ENCODE results near the gene IFI16. TPM values are rescaled to one million over a fixed set of nuclear protein-coding genes. Genes with fewer than 3 reads are reported as not detected.

Gene IFI16
- total and polyA plus RNA-seq, 3 donors from 2014 or later = 34.3 to 39.8 (median 35.7) TPM

DNA sequence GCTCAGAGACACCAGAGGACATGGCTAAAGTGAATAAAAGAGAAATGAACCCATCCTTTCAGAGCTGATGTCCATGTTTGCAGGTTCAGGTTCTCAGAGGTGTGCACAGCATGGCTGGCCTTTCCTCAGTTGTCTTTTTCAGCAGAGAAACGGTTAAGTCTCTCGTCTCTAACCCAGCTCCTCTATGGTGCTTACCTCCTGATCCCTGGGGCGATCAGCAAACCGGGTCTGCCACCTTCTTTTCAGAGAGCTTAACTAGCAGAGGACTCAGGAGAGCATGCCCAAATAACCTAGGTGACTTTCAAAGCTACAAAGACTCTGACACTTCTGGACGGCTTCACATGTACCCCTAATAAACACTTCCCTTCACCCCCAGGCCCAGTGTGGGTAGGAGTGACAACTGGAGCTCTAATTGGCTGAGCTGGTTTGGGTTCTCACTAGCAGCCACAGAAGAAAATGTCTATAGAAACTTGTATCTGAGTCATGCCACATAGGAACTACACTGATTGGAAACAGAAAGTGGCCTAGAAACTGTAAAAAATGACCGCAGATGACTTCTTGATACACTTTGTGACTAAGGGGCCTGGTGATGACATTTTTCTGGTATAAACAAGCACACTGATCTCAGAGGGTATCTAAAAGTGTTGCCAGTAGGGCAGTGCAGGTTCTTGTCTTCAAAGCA is 66.9 kb downstream of the IFI16 start, which contains the start of gene AIM2:
Gene AIM2, minus strand, starts transcription at position 329 of the 682 bp plus-strand sequence. CDS start 3,267 bp downstream, outside the sequence.
- WGBS, 2 donors = 79 to 81% methylated on average over 6 of the region's 6 CpGs
- Histone ChIP-seq H3K27me3 (no peaks in the 10 kb centered on the region), H3K4me1 (no peaks in the 10 kb centered on the region), H3K27ac (no peak within 1 kb of the TSS), H3K36me3 (ENCODE audit: low read depth, missing control alignments) (no peaks in the 10 kb centered on the region), H3K4me3 (no peak within 1 kb of the TSS), H3K9me3 (no peaks in the 10 kb centered on the region)
- intact Hi-C loops (cut with DNase I; ENCODE audit: low total_unique reads) = no loop called here
- TF ChIP-seq, protein P1, sequence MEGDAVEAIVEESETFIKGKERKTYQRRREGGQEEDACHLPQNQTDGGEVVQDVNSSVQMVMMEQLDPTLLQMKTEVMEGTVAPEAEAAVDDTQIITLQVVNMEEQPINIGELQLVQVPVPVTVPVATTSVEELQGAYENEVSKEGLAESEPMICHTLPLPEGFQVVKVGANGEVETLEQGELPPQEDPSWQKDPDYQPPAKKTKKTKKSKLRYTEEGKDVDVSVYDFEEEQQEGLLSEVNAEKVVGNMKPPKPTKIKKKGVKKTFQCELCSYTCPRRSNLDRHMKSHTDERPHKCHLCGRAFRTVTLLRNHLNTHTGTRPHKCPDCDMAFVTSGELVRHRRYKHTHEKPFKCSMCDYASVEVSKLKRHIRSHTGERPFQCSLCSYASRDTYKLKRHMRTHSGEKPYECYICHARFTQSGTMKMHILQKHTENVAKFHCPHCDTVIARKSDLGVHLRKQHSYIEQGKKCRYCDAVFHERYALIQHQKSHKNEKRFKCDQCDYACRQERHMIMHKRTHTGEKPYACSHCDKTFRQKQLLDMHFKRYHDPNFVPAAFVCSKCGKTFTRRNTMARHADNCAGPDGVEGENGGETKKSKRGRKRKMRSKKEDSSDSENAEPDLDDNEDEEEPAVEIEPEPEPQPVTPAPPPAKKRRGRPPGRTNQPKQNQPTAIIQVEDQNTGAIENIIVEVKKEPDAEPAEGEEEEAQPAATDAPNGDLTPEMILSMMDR (IDR thresholded peaks at IDR 0.05) = no peak
- TF ChIP-seq POLR2A (IDR thresholded peaks at IDR 0.05) = no peak
- DNase-seq = no peak

DNA sequence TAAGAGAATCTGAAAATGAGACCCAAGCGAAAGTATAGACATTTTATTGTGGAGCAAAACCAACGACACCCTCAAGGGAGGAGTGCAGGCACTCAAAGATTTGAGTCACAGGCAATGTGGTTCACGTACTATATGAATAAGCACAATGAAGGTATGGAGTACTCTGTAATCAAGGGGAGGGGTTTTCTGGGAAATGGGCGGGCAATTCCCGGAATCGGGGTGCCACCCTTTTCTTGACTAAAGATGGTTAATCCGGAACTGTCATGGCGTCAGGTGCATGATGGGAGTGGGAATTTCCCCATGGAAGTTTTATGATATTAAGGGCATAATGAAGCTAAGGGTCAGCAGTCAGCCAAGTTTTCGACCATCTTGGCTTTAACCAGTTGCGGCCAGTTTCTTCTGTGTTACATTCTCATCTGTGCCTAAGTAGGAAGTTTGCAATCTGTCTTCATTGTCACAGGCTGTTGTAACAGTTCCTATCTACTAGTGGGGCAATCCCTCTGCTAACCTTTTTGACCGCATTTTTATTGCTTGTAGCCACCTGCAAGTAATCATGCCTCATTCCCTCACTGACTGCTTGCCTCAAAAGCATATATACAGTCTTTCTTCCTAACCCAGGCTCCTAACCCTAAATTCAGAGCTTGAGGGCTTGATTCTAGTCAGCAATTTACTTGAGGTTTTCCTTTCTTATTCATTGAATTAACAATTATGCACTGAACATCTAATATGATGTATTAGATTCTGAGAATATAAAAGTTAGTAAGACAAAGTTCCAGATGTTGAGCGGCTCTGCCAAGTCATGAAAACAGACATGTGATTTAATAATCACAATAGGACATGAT is 67.6 kb downstream of the IFI16 start:
- 86 to 87% methylated on average over 12 of the region's 12 CpGs for WGBS, 2 donors
- H3K27ac ChIP-seq = no peak overlapping the region
- no peaks in the 10 kb centered on the region for H3K36me3 ChIP-seq (ENCODE audit: low read depth, missing control alignments)
- TF ChIP-seq POLR2A (IDR thresholded peaks at IDR 0.05) = no peak
- TF ChIP-seq, protein P1 (IDR thresholded peaks at IDR 0.05) = no peak
- DNase-seq = no peak
- H3K9me3 ChIP-seq = no peaks in the 10 kb centered on the region
- no peak overlapping the region for H3K4me3 ChIP-seq
- intact Hi-C loops (cut with DNase I; ENCODE audit: low total_unique reads) = no loop called here
- H3K27me3 ChIP-seq = no peaks in the 10 kb centered on the region
- no peaks in the 10 kb centered on the region for H3K4me1 ChIP-seq

DNA sequence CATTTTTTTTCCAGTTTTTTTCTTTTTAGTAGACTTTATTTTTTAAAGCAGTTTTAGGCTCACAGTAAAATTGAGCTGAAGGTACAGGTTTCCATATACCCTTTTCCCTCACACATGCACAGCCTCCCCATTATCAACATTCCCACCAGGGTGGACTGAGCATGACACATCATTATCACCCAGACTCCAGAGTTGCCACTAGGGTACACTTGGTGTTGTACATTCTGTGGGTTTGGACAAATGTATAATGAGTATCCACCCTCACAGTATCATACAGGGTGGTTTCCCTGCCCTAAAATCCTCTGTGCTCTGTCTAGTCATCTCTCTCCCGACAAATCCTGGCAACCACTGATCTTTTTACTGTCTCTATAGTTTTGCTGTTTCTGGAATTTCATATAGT is 69.8 kb downstream of the IFI16 start:
- Histone ChIP-seq H3K4me3 (no peak overlapping the region), H3K9me3 (no peaks in the 10 kb centered on the region), H3K36me3 (ENCODE audit: low read depth, missing control alignments) (no peaks in the 10 kb centered on the region), H3K27me3 (no peaks in the 10 kb centered on the region), H3K27ac (no peak overlapping the region), H3K4me1 (no peaks in the 10 kb centered on the region)
- TF ChIP-seq, protein P1 (IDR thresholded peaks at IDR 0.05) = no peak
- TF ChIP-seq POLR2A (IDR thresholded peaks at IDR 0.05) = no peak
- no peak for DNase-seq
- intact Hi-C loops (cut with DNase I; ENCODE audit: low total_unique reads) = no loop called here
- 77 to 89% methylated on average over 1 of the region's 1 CpG for WGBS, 2 donors

DNA sequence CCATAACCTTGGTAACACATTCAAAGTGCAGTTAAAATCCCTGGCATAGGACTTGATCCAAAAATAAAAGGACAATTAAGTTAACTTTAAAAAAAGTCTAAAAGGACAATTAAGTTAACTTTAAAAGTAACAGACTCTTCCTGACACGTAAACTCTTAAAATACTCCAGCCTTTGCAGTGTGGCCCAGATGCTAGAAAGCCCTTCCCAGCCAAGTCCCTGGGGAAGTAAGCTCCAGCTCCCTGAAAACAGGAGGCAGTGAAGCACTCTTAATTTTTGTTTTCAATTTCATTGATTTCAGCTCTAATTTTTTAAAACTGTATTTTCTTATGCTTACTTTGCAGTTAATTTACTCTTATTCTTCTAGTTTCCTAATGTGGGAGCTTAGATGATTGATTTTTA is 71.9 kb downstream of the IFI16 start:
- intact Hi-C loops (cut with DNase I; ENCODE audit: low total_unique reads) = no loop called here
- H3K27ac ChIP-seq = no peak overlapping the region
- TF ChIP-seq POLR2A (IDR thresholded peaks at IDR 0.05) = no peak
- TF ChIP-seq, protein P1 (IDR thresholded peaks at IDR 0.05) = no peak
- DNase-seq = no peak
- H3K4me3 ChIP-seq = no peak overlapping the region
- H3K36me3 ChIP-seq (ENCODE audit: low read depth, missing control alignments) = no peaks in the 10 kb centered on the region
- no peaks in the 10 kb centered on the region for H3K4me1 ChIP-seq
- H3K9me3 ChIP-seq = no peaks in the 10 kb centered on the region
- no peaks in the 10 kb centered on the region for H3K27me3 ChIP-seq
- WGBS, 2 donors = 38 to 58% methylated on average over 1 of the region's 1 CpG

Data from testis (tissue), 3 donors.